ENCODE results near the gene DCDC2. TPM values are rescaled to one million over a fixed set of nuclear protein-coding genes. Genes with fewer than 3 reads are reported as not detected.
"Not testable (repeated sequence)": the region's sequence is repeated elsewhere in the genome, so short reads cannot be mapped to it uniquely, and the experiment has no call there.

DCDC2 gene
- total and polyA plus RNA-seq, 10 donors = 0.02 to 0.03 TPM; not detected in 8

DNA sequence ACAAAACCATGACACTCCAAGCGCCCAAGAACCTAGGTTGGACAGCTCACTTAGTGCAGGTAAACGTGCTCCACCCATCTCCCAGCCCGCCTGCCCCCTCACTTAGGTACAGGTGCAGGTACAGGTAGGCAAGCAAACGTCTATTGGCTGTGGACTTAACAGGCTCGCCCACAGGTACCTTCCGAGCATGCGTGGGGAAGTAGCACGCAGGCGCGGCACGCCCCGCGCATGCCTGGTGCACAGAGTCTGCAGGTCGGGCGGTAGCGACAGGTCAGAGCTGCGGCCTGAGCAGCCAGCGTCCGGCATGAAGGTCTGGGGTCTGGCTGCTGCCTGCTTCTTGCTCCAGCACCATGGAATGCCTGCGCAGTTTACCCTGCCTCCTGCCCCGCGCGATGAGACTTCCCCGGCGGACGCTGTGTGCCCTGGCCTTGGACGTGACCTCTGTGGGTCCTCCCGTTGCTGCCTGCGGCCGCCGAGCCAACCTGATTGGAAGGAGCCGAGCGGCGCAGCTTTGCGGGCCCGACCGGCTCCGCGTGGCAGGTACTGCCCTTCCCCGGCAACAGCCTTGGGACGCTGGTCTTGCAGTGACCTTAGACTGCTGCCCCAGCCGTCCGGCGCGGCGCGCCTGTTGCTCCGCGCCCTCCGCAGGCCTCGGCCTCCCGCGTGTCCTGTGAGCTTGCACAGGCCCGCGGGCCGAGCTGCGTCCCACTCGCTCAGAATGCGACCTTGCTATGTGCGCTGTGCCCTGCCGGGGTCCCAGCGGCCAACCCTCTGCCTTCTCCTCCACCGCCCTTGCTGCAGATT, 45.0 kb upstream of the DCDC2 start, which contains the start of gene MRS2:
Gene MRS2, plus strand, starts transcription at position 240 of the 804 bp plus-strand sequence. Its CDS starts 111 bp downstream, at position 351.
- TF ChIP-seq POLR2AphosphoS5 (IDR thresholded peaks at IDR 0.05) = peak; percentile 92 to 95 (median 93)
- TF ChIP-seq CTCF (IDR thresholded peaks at IDR 0.05 in 8 of 11, conservative IDR thresholded peaks at IDR 0.05 in 3 of 11) = no peak
- peak in 2 of 3 donors; percentile 42 to 59 for TF ChIP-seq POLR2A (IDR thresholded peaks at IDR 0.05)
- intact Hi-C loops (cut with DNase I; ENCODE audit: low total_unique reads) = no loop called here
- WGBS, 5 donors = 0 to 1% (median 1%) methylated on average over 5 to 63 of the region's 63 CpGs
- H3K27me3 ChIP-seq (replicated peaks in 1 of 7) = peaks cover 0 to 14% (median 0%) of the 10 kb centered on the region in 7 donors
- H3K9me3 ChIP-seq = no peaks in the 10 kb centered on the region
- DNase-seq = peak; percentile 96
- peaks cover 10 to 31% (median 23%) of the 10 kb centered on the region in 6 donors for H3K4me1 ChIP-seq
- H3K27ac ChIP-seq = peak within 1 kb of the TSS; percentile 55 to 86 (median 76)
- H3K4me3 ChIP-seq = peak within 1 kb of the TSS; percentile 61 to 98 (median 92)
- H3K36me3 ChIP-seq = peaks cover 0 to 29% (median 14%) of the 10 kb centered on the region in 6 donors

DNA sequence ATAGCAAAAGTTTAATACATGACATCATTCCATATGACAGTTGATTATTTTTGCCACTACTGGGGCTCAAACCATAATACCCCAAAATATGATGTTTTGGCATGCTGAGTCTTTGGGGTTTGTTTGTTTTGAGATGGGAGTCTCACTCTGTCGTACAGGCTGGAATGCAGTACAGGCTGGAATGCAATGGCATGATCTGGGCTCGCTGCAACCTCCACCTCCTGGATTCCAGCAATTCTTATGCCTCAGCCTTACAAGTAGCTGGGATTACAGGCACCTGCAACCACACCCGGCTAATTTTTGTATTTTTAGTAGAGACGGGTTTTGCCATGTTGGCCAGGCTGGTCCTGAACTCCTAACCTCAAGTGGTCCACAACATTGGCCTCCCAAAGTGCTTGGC, 43.6 kb upstream of the DCDC2 start:
- DNase-seq = no peak
- 86 to 94% (median 91%) methylated on average over 4 of the region's 4 CpGs for WGBS, 5 donors

DNA sequence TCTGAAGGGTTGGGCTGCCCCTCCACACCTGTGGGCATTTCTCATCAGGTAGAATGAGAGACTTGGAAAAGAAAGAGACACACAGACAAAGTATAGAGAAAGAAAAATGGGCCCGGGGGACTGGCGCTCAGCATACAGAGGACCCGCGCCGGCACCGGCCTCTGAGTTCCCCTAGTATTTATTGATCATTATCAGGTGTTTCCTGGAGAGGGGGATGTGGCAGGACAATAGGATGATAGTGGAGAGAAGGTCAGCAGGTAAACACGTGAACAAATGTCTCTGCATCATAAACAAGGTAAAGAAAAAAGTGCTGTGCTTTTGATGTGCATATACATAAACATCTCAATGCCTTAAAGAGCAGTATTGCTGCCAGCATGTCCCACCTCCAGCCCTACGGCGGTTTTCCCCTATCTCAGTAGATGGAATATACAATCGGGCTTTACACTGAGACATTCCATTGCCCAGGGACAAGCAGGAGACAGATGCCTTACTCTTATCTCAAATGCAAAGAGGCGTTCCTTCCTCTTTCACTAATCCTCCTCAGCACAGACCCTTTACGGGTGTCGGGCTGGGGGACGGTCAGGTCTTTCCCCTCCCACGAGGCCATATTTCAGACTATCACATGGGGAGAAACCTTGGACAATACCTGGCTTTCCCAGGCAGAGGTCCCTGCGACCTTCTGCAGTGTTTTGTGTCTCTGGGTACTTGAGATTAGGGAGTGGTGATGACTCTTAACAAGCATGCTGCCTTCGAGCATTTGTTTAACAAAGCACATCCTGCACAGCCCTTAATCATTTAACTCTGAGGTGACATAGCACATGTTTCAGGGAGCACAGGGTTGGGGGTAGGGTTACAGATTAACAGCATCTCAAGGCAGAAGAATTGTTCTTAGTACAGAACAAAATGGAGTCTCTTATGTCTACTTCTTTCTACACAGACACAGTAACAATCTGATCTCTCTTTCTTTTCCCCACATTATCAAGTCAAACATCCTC, 42.5 kb upstream of the DCDC2 start:
- WGBS, 5 donors = 20 to 27% (median 25%) methylated on average over 17 of the region's 17 CpGs
- H3K27ac ChIP-seq; H3K4me3 ChIP-seq; DNase-seq; H3K36me3 ChIP-seq; intact Hi-C loops (cut with DNase I; ENCODE audit: low total_unique reads): not testable (repeated sequence)
- H3K27me3 ChIP-seq (replicated peaks in 1 of 7) = peaks cover 0 to 29% (median 0%) of the 10 kb centered on the region in 7 donors
- H3K4me1 ChIP-seq = peaks cover 10 to 31% (median 23%) of the 10 kb centered on the region in 6 donors
- H3K9me3 ChIP-seq = peaks cover 0 to 12% (median 0%) of the 10 kb centered on the region in 8 donors

More for the DNA sequence above, 43.6 kb upstream of the DCDC2 start:
- Histone ChIP-seq H3K36me3 (peaks cover 0 to 15% (median 4%) of the 10 kb centered on the region in 6 donors), H3K27ac (no peak overlapping the region), H3K9me3 (peaks cover 0 to 7% (median 0%) of the 10 kb centered on the region in 8 donors), H3K4me1 (peaks cover 10 to 31% (median 23%) of the 10 kb centered on the region in 6 donors), H3K4me3 (peak overlapping the region in 1 of 8 donors; percentile 75), H3K27me3 (replicated peaks in 1 of 7) (peaks cover 0 to 22% (median 0%) of the 10 kb centered on the region in 7 donors)
- intact Hi-C loops (cut with DNase I; ENCODE audit: low total_unique reads) = no loop called here
- TF ChIP-seq CTCF (IDR thresholded peaks at IDR 0.05 in 8 of 11, conservative IDR thresholded peaks at IDR 0.05 in 3 of 11) (no peak), POLR2A (IDR thresholded peaks at IDR 0.05) (no peak), POLR2AphosphoS5 (IDR thresholded peaks at IDR 0.05) (no peak)

GRCh38 chr6:24397631-24398030, 39.8 kb upstream of the DCDC2 start:
- Histone ChIP-seq H3K4me1 (peaks cover 0 to 7% (median 4%) of the 10 kb centered on the region in 6 donors), H3K27me3 (replicated peaks in 1 of 7) (peaks cover 0 to 29% (median 0%) of the 10 kb centered on the region in 7 donors), H3K4me3 (no peak overlapping the region), H3K27ac (no peak overlapping the region), H3K36me3 (no peaks in the 10 kb centered on the region), H3K9me3 (peaks cover 0 to 12% (median 0%) of the 10 kb centered on the region in 8 donors)
- WGBS, 5 donors = 73 to 91% (median 79%) methylated on average over 1 of the region's 1 CpG
- TF ChIP-seq POLR2A (IDR thresholded peaks at IDR 0.05) = no peak
- no peak for TF ChIP-seq POLR2AphosphoS5 (IDR thresholded peaks at IDR 0.05)
- TF ChIP-seq CTCF (IDR thresholded peaks at IDR 0.05 in 8 of 11, conservative IDR thresholded peaks at IDR 0.05 in 3 of 11) = no peak
- DNase-seq = no peak
- intact Hi-C loops (cut with DNase I; ENCODE audit: low total_unique reads) = no loop called here
